ENCODE data around the gene KCTD7.
"Not testable (repeated sequence)": the region's sequence is repeated elsewhere in the genome, so short reads cannot be mapped to it uniquely, and the experiment has no call there.

DNA sequence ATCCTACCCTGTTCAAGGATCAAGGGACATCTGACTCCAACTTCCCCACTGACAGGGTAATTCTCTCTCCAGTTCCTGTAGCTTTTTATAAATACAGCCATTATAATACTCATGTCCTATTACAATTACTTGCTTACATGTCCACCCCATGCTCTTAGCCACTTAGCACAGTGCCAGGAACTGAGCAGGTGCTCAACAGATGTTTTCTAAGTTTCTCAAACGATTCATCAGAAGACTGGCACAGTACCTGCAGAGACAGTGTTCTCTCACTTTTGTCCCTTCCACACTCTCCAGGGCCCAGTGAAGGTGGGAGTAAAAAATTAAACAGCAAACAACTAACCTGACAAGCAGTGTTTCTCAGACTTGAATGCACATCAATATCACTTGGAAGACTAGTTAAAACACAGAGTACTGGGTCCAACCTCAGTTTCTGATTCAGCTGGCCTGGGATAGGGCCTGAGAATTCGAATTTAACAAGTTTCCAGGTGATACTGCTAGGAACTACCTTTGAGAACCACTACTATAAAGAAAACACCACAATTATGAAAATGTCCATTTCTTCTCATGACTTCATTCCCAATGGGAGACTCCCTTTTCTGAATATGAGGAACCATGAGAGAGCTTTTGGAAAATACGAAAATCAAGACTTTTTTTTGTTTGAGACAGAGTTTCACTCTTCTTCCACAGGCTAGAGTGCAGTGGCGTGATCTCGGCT lies 39.7 kb upstream of the KCTD7 start:
- TF ChIP-seq POLR2AphosphoS5, POLR2A (IDR thresholded peaks at IDR 0.05): not testable (repeated sequence)
- TF ChIP-seq, protein P1, sequence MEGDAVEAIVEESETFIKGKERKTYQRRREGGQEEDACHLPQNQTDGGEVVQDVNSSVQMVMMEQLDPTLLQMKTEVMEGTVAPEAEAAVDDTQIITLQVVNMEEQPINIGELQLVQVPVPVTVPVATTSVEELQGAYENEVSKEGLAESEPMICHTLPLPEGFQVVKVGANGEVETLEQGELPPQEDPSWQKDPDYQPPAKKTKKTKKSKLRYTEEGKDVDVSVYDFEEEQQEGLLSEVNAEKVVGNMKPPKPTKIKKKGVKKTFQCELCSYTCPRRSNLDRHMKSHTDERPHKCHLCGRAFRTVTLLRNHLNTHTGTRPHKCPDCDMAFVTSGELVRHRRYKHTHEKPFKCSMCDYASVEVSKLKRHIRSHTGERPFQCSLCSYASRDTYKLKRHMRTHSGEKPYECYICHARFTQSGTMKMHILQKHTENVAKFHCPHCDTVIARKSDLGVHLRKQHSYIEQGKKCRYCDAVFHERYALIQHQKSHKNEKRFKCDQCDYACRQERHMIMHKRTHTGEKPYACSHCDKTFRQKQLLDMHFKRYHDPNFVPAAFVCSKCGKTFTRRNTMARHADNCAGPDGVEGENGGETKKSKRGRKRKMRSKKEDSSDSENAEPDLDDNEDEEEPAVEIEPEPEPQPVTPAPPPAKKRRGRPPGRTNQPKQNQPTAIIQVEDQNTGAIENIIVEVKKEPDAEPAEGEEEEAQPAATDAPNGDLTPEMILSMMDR (IDR thresholded peaks at IDR 0.05 in 8 of 11, conservative IDR thresholded peaks at IDR 0.05 in 3 of 11) = not testable (repeated sequence)
